Mesenchymal stem cell (in vitro differentiated cells and primary cell): Measurements from ENCODE around the gene CD46.

Source experiments
- DNase-seq: peaks from one replicate; pipeline ENCODE4 v3.0.0-alpha.2; 2013
- H2AFZ ChIP-seq: one replicate; pipeline ENCODE4 v1.6.1; 2013; ENCODE audit warnings: low read depth, mild to moderate bottlenecking, control low read depth, inconsistent platforms, low read length, moderate library complexity
- H2AK5ac ChIP-seq: 2 replicates; pipeline ENCODE4 v1.6.1; 2013; ENCODE audit warnings: low read length, moderate library complexity, mild to moderate bottlenecking, inconsistent platforms; ENCODE audit not compliant: severe bottlenecking
- H2BK120ac ChIP-seq: one replicate; pipeline ENCODE4 v1.6.1; 2013; ENCODE audit warnings: low read depth, mild to moderate bottlenecking, inconsistent platforms, low read length, moderate library complexity
- H2BK12ac ChIP-seq, 2 experiments: one replicate each; pipeline ENCODE4 v1.6.1; 2013; ENCODE audit warnings: inconsistent platforms in 2 of 2, low read length in 2 of 2, mild to moderate bottlenecking in 2 of 2, moderate library complexity in 2 of 2, control low read depth in 1 of 2
- H2BK15ac ChIP-seq: one replicate; pipeline ENCODE4 v1.6.1; 2013; ENCODE audit warnings: mild to moderate bottlenecking, low read depth, inconsistent platforms; ENCODE audit not compliant: poor library complexity, severe bottlenecking
- H2BK5ac ChIP-seq: 2 replicates; pipeline ENCODE4 v1.6.1; 2013; ENCODE audit warnings: low read depth, mild to moderate bottlenecking, low read length, control low read depth, inconsistent platforms; ENCODE audit not compliant: poor library complexity, severe bottlenecking
- H3K14ac ChIP-seq, 2 experiments: one replicate each; pipeline ENCODE4 v1.6.1; 2013; ENCODE audit warnings: inconsistent platforms in 2 of 2, low read length in 2 of 2, control low read depth in 1 of 2, mild to moderate bottlenecking in 1 of 2, moderate library complexity in 1 of 2
- H3K18ac ChIP-seq, 2 experiments: one replicate each; pipeline ENCODE4 v1.6.1; 2013; ENCODE audit warnings: inconsistent platforms in 2 of 2, low read length in 2 of 2, control low read depth in 1 of 2, low read depth in 1 of 2, mild to moderate bottlenecking in 1 of 2
- H3K23ac ChIP-seq, 2 experiments: one replicate each; pipeline ENCODE4 v1.6.1; 2013; ENCODE audit warnings: inconsistent platforms in 2 of 2, low read length in 2 of 2, mild to moderate bottlenecking in 2 of 2, moderate library complexity in 2 of 2, control low read depth in 1 of 2
- H3K27ac ChIP-seq: 2 replicates; pipeline ENCODE4 v1.5.1; 2013; ENCODE audit warnings: mild to moderate bottlenecking, moderate library complexity, low read length, control low read depth, inconsistent platforms; ENCODE audit not compliant: poor library complexity, severe bottlenecking
- H3K27me3 ChIP-seq, 2 experiments: 2 replicates each; pipeline versions ENCODE4 v1.6.1 to v1.7.0; 2013; ENCODE audit warnings: low read length in 2 of 2, mild to moderate bottlenecking in 2 of 2, moderate library complexity in 2 of 2, control low read depth in 1 of 2, inconsistent platforms in 1 of 2; ENCODE audit not compliant: control insufficient read depth in 1 of 2, insufficient read depth in 1 of 2
- H3K36me3 ChIP-seq, 2 experiments: 2 replicates each; pipeline versions ENCODE4 v1.6.1 to v1.7.0; 2013; ENCODE audit warnings: low read length in 2 of 2, control low read depth in 1 of 2, inconsistent platforms in 1 of 2, low read depth in 1 of 2, mild to moderate bottlenecking in 1 of 2; ENCODE audit not compliant: insufficient read depth in 2 of 2, control insufficient read depth in 1 of 2
- H3K4ac ChIP-seq, 2 experiments: one replicate each; pipeline ENCODE4 v1.6.1; 2013; ENCODE audit warnings: inconsistent platforms in 2 of 2, low read length in 2 of 2, mild to moderate bottlenecking in 2 of 2, moderate library complexity in 2 of 2, control low read depth in 1 of 2, low read depth in 1 of 2
- H3K4me1 ChIP-seq: 2 replicates; pipeline ENCODE4 v1.6.1; 2013; ENCODE audit warnings: low read depth, low read length, control low read depth; ENCODE audit not compliant: control insufficient read depth, insufficient read depth
- H3K4me2 ChIP-seq: 2 replicates; pipeline ENCODE4 v1.6.1; 2013; ENCODE audit warnings: low read length, mild to moderate bottlenecking, inconsistent platforms; ENCODE audit not compliant: poor library complexity, severe bottlenecking
- H3K4me3 ChIP-seq, 2 experiments: 2 replicates each; pipeline versions ENCODE4 v1.5.1 to v1.7.0; 2013; ENCODE audit warnings: low read length in 2 of 2, mild to moderate bottlenecking in 2 of 2, control low read depth in 1 of 2, low read depth in 1 of 2; ENCODE audit not compliant: insufficient read depth in 1 of 2
- H3K79me1 ChIP-seq: replicated peaks from 2 replicates; pipeline ENCODE4 v1.6.1; 2013; ENCODE audit warnings: mild to moderate bottlenecking, control low read depth, low read length, inconsistent platforms; ENCODE audit not compliant: poor library complexity, severe bottlenecking
- H3K9ac ChIP-seq: 2 replicates; pipeline ENCODE4 v1.7.0; 2013; ENCODE audit warnings: mild to moderate bottlenecking, low read length, moderate library complexity
- H3K9me3 ChIP-seq: 2 replicates; pipeline ENCODE4 v1.7.0; 2013; ENCODE audit warnings: mild to moderate bottlenecking, low read length; ENCODE audit not compliant: control insufficient read depth
- H4K8ac ChIP-seq: one replicate; pipeline ENCODE4 v1.6.1; 2013; ENCODE audit warnings: inconsistent platforms, mild to moderate bottlenecking, low read length, moderate library complexity
- H4K91ac ChIP-seq: one replicate; pipeline ENCODE4 v1.6.1; 2013; ENCODE audit warnings: mild to moderate bottlenecking, low read length, inconsistent platforms
- WGBS: methylation state at CpG from one replicate; pipeline ENCODE4 v1.1.7; 2013; ENCODE audit warnings: mixed read lengths; 5-methylcytosine and 5-hydroxymethylcytosine counted together

The CD46 gene

GRCh38 chr1:207832796-207833195, 80.9 kb downstream of the CD46 start:
- Histone ChIP-seq H2AK5ac (no peak overlapping the region), H3K79me1 (peaks cover 13% of the 10 kb centered on the region), H3K27ac (no peak overlapping the region), H4K91ac (no peak overlapping the region), H3K4me1 (peaks cover 1% of the 10 kb centered on the region), H2BK15ac (no peak overlapping the region), H3K23ac (no peak overlapping the region), H2AFZ (no peak overlapping the region), H2BK5ac (no peak overlapping the region), H2BK120ac (no peak overlapping the region), H3K4me3 (no peak overlapping the region), H4K8ac (no peak overlapping the region), H3K27me3 (no peaks in the 10 kb centered on the region), H3K9ac (no peak overlapping the region), H3K4ac (no peak overlapping the region), H2BK12ac (peak overlapping the region in 1 of 2 experiments; percentile 69), H3K36me3 (peaks cover 0 to 3% of the 10 kb centered on the region in 2 experiments), H3K14ac (no peak overlapping the region), H3K9me3 (no peaks in the 10 kb centered on the region), H3K4me2 (no peak overlapping the region), H3K18ac (no peak overlapping the region)
- no peak for DNase-seq
- 96% methylated on average over 7 of the region's 8 CpGs for WGBS

DNA sequence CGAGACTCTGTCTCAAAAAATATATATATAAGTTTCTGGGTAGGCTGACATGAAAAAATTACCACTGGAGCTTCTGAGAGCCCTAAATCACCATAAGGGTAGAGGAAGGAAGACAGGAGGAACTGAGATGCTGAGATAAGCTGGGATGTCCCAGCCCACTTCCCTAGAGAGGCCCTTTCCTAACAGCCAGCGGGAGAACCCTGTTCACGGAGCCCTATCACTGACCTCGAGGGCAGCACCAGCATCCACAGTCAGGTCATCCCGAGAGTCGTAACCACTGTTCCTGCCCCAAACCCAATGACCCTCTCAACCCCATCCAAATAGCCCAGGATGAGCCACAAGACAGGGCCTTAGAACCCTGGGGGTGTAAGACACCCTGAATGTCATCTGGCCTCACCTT, 81.5 kb downstream of the CD46 start:
- 85% methylated on average over 5 of the region's 6 CpGs for WGBS
- H3K4me3 ChIP-seq, result no peak overlapping the region
- H3K23ac ChIP-seq, result no peak overlapping the region
- no peak overlapping the region for H3K27ac ChIP-seq
- H3K9me3 ChIP-seq, result no peaks in the 10 kb centered on the region
- H2BK15ac ChIP-seq, result no peak overlapping the region
- no peak overlapping the region for H3K14ac ChIP-seq
- peak overlapping the region; percentile 76 for H4K91ac ChIP-seq
- no peaks in the 10 kb centered on the region for H3K27me3 ChIP-seq
- H4K8ac ChIP-seq, result no peak overlapping the region
- H3K18ac ChIP-seq, result no peak overlapping the region
- no peak overlapping the region for H3K9ac ChIP-seq
- peaks cover 0 to 3% of the 10 kb centered on the region in 2 experiments for H3K36me3 ChIP-seq
- H3K4me2 ChIP-seq, result no peak overlapping the region
- H2AFZ ChIP-seq, result no peak overlapping the region
- H2BK120ac ChIP-seq, result no peak overlapping the region
- H2BK12ac ChIP-seq, result no peak overlapping the region
- H2BK5ac ChIP-seq, result no peak overlapping the region
- H3K4ac ChIP-seq, result no peak overlapping the region
- H3K4me1 ChIP-seq, result peaks cover 1% of the 10 kb centered on the region
- no peak for DNase-seq
- H3K79me1 ChIP-seq, result peaks cover 17% of the 10 kb centered on the region
- no peak overlapping the region for H2AK5ac ChIP-seq

DNA sequence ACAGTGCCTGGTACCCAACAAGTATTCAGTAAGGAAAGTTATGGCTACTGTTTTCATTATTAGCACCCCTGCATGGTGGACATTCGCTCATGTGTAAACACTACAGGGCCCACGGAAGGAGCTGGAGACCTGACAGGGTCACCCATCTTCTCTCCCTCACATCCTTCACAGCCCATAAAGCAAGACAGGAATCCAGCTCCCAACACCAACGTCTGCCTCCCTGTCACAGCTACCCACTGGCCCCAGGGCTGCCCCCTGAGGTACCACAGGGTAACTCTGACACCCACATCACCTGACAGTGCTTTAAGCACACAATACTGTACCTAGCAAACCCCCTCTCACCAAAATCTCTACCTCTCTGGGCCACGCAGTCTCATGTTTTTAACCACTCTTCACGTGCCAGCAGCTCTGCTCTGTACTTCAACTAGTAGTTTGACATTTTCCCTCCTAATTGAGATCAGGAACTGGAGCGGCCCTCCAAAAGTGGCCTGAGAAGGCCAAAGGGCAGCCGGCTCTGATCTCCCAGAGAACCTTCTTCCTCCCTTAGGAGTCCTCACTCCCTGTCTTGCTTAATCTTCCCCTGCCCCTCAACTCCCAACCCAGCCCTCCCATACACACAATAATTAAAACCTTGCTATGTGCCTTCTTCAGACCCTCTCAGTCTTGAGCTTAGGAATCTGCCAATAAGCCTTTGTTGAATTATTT, 82.3 kb downstream of the CD46 start:
- H2AFZ ChIP-seq, result no peak overlapping the region
- H4K8ac ChIP-seq, result no peak overlapping the region
- H4K91ac ChIP-seq, result no peak overlapping the region
- H2AK5ac ChIP-seq, result no peak overlapping the region
- H3K4me2 ChIP-seq, result no peak overlapping the region
- no peak overlapping the region for H2BK120ac ChIP-seq
- H3K27me3 ChIP-seq, result no peaks in the 10 kb centered on the region
- peaks cover 0 to 3% of the 10 kb centered on the region in 2 experiments for H3K36me3 ChIP-seq
- no peak overlapping the region for H2BK5ac ChIP-seq
- H3K14ac ChIP-seq, result no peak overlapping the region
- DNase-seq, result no peak
- H3K9ac ChIP-seq, result no peak overlapping the region
- no peak overlapping the region for H3K4me3 ChIP-seq
- no peak overlapping the region for H3K18ac ChIP-seq
- H3K9me3 ChIP-seq, result no peaks in the 10 kb centered on the region
- WGBS, result 92% methylated on average over 7 of the region's 7 CpGs
- H3K4ac ChIP-seq, result no peak overlapping the region
- H2BK15ac ChIP-seq, result no peak overlapping the region
- peaks cover 17% of the 10 kb centered on the region for H3K79me1 ChIP-seq
- H2BK12ac ChIP-seq, result no peak overlapping the region
- no peak overlapping the region for H3K27ac ChIP-seq
- peaks cover 1% of the 10 kb centered on the region for H3K4me1 ChIP-seq
- H3K23ac ChIP-seq, result no peak overlapping the region

GRCh38 chr1:207835958-207836357, 84.1 kb downstream of the CD46 start:
- Histone ChIP-seq H3K4me3 (no peak overlapping the region), H2AFZ (no peak overlapping the region), H3K9ac (no peak overlapping the region), H3K4me2 (no peak overlapping the region), H3K18ac (no peak overlapping the region), H3K14ac (no peak overlapping the region), H4K8ac (no peak overlapping the region), H3K27ac (no peak overlapping the region), H2BK12ac (no peak overlapping the region), H3K36me3 (peaks cover 0 to 3% of the 10 kb centered on the region in 2 experiments), H2AK5ac (no peak overlapping the region), H3K9me3 (no peaks in the 10 kb centered on the region), H3K4me1 (peaks cover 1% of the 10 kb centered on the region), H3K79me1 (peaks cover 15% of the 10 kb centered on the region), H2BK15ac (no peak overlapping the region), H4K91ac (no peak overlapping the region), H3K27me3 (no peaks in the 10 kb centered on the region), H3K23ac (no peak overlapping the region), H2BK120ac (no peak overlapping the region), H3K4ac (no peak overlapping the region), H2BK5ac (no peak overlapping the region)
- DNase-seq, result no peak
- WGBS, result 96% methylated on average over 6 of the region's 6 CpGs
